Endothelial cell of umbilical vein (primary cell): Measurements from ENCODE around the gene TACR1.

ENCODE experiments used
- CTCF ChIP-seq, 2 donors: IDR thresholded peaks; 1 replicate in 1 of 2; 2 replicates in 1 of 2; pipeline ENCODE4 v1.5.1; 2011; ENCODE audit warnings: low read length in 2 of 2, mild to moderate bottlenecking in 2 of 2, moderate library complexity in 2 of 2, control low read depth in 1 of 2, inconsistent platforms in 1 of 2, low read depth in 1 of 2; ENCODE audit not compliant: insufficient read depth in 1 of 2; ENCODE audit errors: extremely low read depth in 1 of 2
- EZH2 ChIP-seq: IDR thresholded peaks from 2 replicates; pipeline ENCODE4 v1.6.1; 2012; ENCODE audit warnings: borderline replicate concordance, low read depth, mild to moderate bottlenecking, moderate library complexity, low read length, inconsistent platforms; ENCODE audit not compliant: severe bottlenecking
- JUN ChIP-seq: IDR thresholded peaks from 2 replicates; pipeline ENCODE4 v1.6.1; 2011; ENCODE audit warnings: borderline replicate concordance, low read depth; ENCODE audit not compliant: insufficient read length, insufficient read depth
- MYC ChIP-seq: IDR thresholded peaks from one replicate; pipeline ENCODE4 v1.6.1; 2011; ENCODE audit warnings: mild to moderate bottlenecking, low read depth, low read length
- POLR2A ChIP-seq: IDR thresholded peaks from 2 replicates; pipeline ENCODE4 v1.6.1; 2012; ENCODE audit warnings: low read depth, mild to moderate bottlenecking, control low read depth, low read length
- POLR2AphosphoS5 ChIP-seq: IDR thresholded peaks from 2 replicates; pipeline ENCODE4 v1.6.1; 2012; ENCODE audit warnings: low read depth, mild to moderate bottlenecking, control low read depth, low read length, moderate library complexity; ENCODE audit not compliant: insufficient read depth
- TF ChIP-seq, protein P1 (sequence below): IDR thresholded peaks from 2 replicates; pipeline ENCODE4 v1.6.1; 2011; ENCODE audit not compliant: insufficient read depth, insufficient read length

GRCh38 chr2:75023666-75024455, 175.5 kb downstream of the TACR1 start:
- TF ChIP-seq CTCF (IDR thresholded peaks at IDR 0.05; ENCODE audit: extremely low read depth in 1 of 2, insufficient read depth in 1 of 2, low read depth in 1 of 2, low read length in 2 of 2) (no peak), POLR2A (no peak), POLR2AphosphoS5 (no peak), JUN (no peak), EZH2 (no peak), MYC (no peak)
- TF ChIP-seq, protein P1, sequence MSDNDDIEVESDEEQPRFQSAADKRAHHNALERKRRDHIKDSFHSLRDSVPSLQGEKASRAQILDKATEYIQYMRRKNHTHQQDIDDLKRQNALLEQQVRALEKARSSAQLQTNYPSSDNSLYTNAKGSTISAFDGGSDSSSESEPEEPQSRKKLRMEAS = no peak
